OCI-LY7 (cell line): Measurements from ENCODE around the gene LRP4. TPM values are rescaled to one million over a fixed set of nuclear protein-coding genes. Genes with fewer than 3 reads are reported as not detected.

Source experiments
- BruUV-seq: library from RNA; stranded (reverse); fragments of 400-500 nt; replicated peaks from 2 replicates; lab custom pipeline; 2021; lab: Mats Ljungman, UMichigan
- CTCF ChIA-PET: fragments of 300-600 bp; sonication (Branson Sonifier 250); formaldehyde crosslinking; loops from one replicate; lab custom pipeline; 2022; ENCODE audit warnings: antibody characterized with exemption; ENCODE audit not compliant: unreplicated experiment; lab: Charles Lee
- POLR2A ChIA-PET: fragments of 300-600 bp; sonication (Branson Sonifier 250); formaldehyde crosslinking; loops from one replicate; lab custom pipeline; 2022; ENCODE audit warnings: antibody characterized with exemption; lab: Charles Lee
- DNase-seq: peaks from one replicate; pipeline ENCODE4 v3.0.0-alpha.2; 2015; ENCODE audit warnings: low spot score
- H2AFZ ChIP-seq: fragments of 200-600 bp; sonication (generic), shearing (Covaris generic); 2 replicates; pipeline ENCODE4 v1.6.1; 2014; ENCODE audit warnings: mild to moderate bottlenecking, antibody characterized with exemption, low read length, moderate library complexity
- H3K27ac ChIP-seq: fragments of 200-600 bp; sonication (generic); 2 replicates; pipeline ENCODE4 v1.5.1; 2014; ENCODE audit warnings: mixed run types, low read depth, mild to moderate bottlenecking, moderate library complexity, low read length, inconsistent platforms; ENCODE audit not compliant: poor library complexity, severe bottlenecking
- H3K36me3 ChIP-seq: fragments of 200-600 bp; sonication (generic); 2 replicates; pipeline ENCODE4 v1.6.1; 2014; ENCODE audit warnings: mild to moderate bottlenecking, antibody characterized with exemption, low read length, moderate library complexity, mixed read lengths; ENCODE audit not compliant: insufficient read depth
- H3K4me1 ChIP-seq: fragments of 200-600 bp; sonication (generic); 2 replicates; pipeline ENCODE4 v1.5.1; 2014; ENCODE audit warnings: mild to moderate bottlenecking, low read length; ENCODE audit not compliant: insufficient read depth, poor library complexity, severe bottlenecking
- H3K4me2 ChIP-seq: fragments of 200-600 bp; sonication (generic); 2 replicates; pipeline ENCODE4 v1.6.1; 2014; ENCODE audit warnings: mild to moderate bottlenecking, low read length
- H3K4me3 ChIP-seq: fragments of 200-600 bp; sonication (generic); 2 replicates; pipeline ENCODE4 v1.5.1; 2014; ENCODE audit warnings: mild to moderate bottlenecking, low read depth, low read length; ENCODE audit not compliant: poor library complexity, severe bottlenecking
- H3K79me2 ChIP-seq: fragments of 200-600 bp; sonication (generic); 2 replicates; pipeline ENCODE4 v1.6.1; 2016; ENCODE audit warnings: low read depth, mild to moderate bottlenecking, low read length, moderate library complexity, mixed read lengths; ENCODE audit not compliant: insufficient read depth
- H3K9me2 ChIP-seq: fragments of 200-600 bp; sonication (generic); 2 replicates; pipeline ENCODE4 v1.6.1; 2016; ENCODE audit warnings: mild to moderate bottlenecking, low read length, mixed read lengths; ENCODE audit not compliant: insufficient read depth
- H3K9me3 ChIP-seq: fragments of 200-600 bp; sonication (generic); 2 replicates; pipeline ENCODE4 v1.6.1; 2014; ENCODE audit warnings: mild to moderate bottlenecking, mixed run types, low read length, mixed read lengths
- H4K20me1 ChIP-seq: fragments of 200-600 bp; sonication (generic); 2 replicates; pipeline ENCODE4 v1.6.1; 2014; ENCODE audit warnings: mild to moderate bottlenecking, antibody characterized with exemption, low read length, moderate library complexity, mixed read lengths; ENCODE audit not compliant: insufficient read depth
- EZH2phosphoT487 ChIP-seq: fragments of 200-600 bp; sonication (generic); IDR thresholded peaks from 2 replicates; pipeline ENCODE4 v1.6.1; 2018; ENCODE audit warnings: low read depth, borderline replicate concordance, mild to moderate bottlenecking, mixed run types, antibody characterized with exemption, low read length, moderate library complexity, mixed read lengths
- intact Hi-C: fragments of 100-400 bp; cut with micrococcal nuclease; formaldehyde crosslinking; loops from one replicate; pipeline ENCODE4 v1.10.0; 2022; ENCODE audit not compliant: unreplicated experiment
- total RNA-seq, 2 experiments: library from RNA; depleted of rRNA in 1 of 2; stranded (reverse); fragments of >200 nt in 1 of 2; shearing (Covaris generic) in 1 of 2; gene quantifications; 2 replicates each; pipeline ENCODE4 v1.2.3, GENCODE V29; 2014 to 2022
- TF ChIP-seq, protein P1 (sequence below): fragments of 200-600 bp; sonication (generic); conservative IDR thresholded peaks from 2 replicates; pipeline ENCODE4 v1.5.1; 2014; ENCODE audit warnings: mild to moderate bottlenecking, antibody characterized with exemption, low read length, moderate library complexity, mixed read lengths

LRP4 gene
- total RNA-seq, 2 experiments from 2014 or later, result 19.8 to 28.5 TPM

DNA sequence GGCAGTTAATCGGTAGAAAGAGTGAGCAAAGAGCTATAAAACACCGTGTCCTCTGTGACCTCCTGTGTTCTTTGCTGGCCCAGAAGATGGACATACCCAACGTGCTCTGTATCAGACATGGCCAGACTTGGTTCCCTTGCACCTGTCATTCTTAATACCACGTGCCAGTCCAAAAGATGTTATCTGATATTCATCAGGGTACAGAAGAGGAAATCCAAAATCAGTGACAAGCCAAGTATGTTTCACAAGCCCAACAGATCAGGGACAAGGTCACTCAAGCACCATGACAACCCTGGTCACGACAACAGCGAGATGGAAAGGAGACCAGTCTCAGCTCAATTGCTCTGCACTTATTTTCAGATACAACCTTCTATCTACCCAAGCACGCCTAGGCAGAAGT lies 3.4 kb downstream of the LRP4 start:
- H3K4me2 ChIP-seq, result peak overlapping the region; percentile 25; the same call in 1 of the 2 replicates
- no peak for DNase-seq
- H3K36me3 ChIP-seq, result peaks cover 6% of the 10 kb centered on the region
- H4K20me1 ChIP-seq, result 0 out of 2 replicates have a peak, but pooled peaks cover 6% of the 10 kb centered on the region
- CTCF ChIA-PET, result no interaction called here
- H3K4me3 ChIP-seq, result no peak overlapping the region
- peaks cover 62% of the 10 kb centered on the region for H3K4me1 ChIP-seq
- H2AFZ ChIP-seq, result no peak overlapping the region
- intact Hi-C loops, result loop anchor here (5.0 kb wide), 1 partner anchor 87 kb away; no protein-coding TSS in a partner anchor
- POLR2A ChIA-PET, result interaction anchor here (0.7 to 0.9 kb wide), 2 partner anchors 227 to 238 kb away, joined by 3 to 5 read pairs; no protein-coding TSS in a partner anchor
- H3K9me3 ChIP-seq, result no peaks in the 10 kb centered on the region
- H3K27ac ChIP-seq, result no peak overlapping the region
- no peaks in the 10 kb centered on the region for H3K9me2 ChIP-seq
- H3K79me2 ChIP-seq, result peaks cover 45% of the 10 kb centered on the region; the same call in 1 of the 2 replicates
- no TSS peak for BruUV-seq
- TF ChIP-seq EZH2phosphoT487, result no peak
- TF ChIP-seq, protein P1, sequence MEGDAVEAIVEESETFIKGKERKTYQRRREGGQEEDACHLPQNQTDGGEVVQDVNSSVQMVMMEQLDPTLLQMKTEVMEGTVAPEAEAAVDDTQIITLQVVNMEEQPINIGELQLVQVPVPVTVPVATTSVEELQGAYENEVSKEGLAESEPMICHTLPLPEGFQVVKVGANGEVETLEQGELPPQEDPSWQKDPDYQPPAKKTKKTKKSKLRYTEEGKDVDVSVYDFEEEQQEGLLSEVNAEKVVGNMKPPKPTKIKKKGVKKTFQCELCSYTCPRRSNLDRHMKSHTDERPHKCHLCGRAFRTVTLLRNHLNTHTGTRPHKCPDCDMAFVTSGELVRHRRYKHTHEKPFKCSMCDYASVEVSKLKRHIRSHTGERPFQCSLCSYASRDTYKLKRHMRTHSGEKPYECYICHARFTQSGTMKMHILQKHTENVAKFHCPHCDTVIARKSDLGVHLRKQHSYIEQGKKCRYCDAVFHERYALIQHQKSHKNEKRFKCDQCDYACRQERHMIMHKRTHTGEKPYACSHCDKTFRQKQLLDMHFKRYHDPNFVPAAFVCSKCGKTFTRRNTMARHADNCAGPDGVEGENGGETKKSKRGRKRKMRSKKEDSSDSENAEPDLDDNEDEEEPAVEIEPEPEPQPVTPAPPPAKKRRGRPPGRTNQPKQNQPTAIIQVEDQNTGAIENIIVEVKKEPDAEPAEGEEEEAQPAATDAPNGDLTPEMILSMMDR, result no peak

DNA sequence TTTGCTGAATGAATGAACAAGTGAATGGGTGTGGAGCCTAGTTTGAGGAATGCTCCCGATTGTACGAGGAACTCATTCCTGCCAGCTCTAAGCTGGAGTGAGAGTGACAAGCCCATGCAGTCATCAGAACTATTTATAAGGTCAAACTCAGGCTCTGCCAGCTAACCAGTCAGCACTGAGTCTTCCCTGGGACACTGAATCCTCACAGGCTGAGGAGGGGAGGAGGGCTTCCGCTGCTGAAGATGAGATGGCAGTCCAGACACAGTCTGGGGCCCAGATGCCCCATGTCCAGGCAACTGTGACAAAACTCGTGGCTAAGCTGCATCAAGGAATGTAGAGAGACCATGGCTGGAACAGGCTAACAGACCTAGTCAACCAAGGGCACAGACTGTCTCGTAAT lies 4.0 kb downstream of the LRP4 start:
- no peak for DNase-seq
- POLR2A ChIA-PET, result interaction anchor here (0.7 to 0.9 kb wide), 2 partner anchors 228 to 238 kb away, joined by 3 to 5 read pairs; no protein-coding TSS in a partner anchor

More for the DNA sequence above, 4.0 kb downstream of the LRP4 start:
- Histone ChIP-seq H3K4me3 (no peak overlapping the region), H3K9me3 (no peaks in the 10 kb centered on the region), H3K4me2 (peak overlapping the region; percentile 25), H3K9me2 (no peaks in the 10 kb centered on the region), H3K79me2 (peaks cover 48% of the 10 kb centered on the region; the same call in 1 of the 2 replicates), H3K27ac (no peak overlapping the region), H4K20me1 (0 out of 2 replicates have a peak, but pooled peaks cover 6% of the 10 kb centered on the region), H3K36me3 (peaks cover 6% of the 10 kb centered on the region), H2AFZ (no peak overlapping the region), H3K4me1 (peaks cover 57% of the 10 kb centered on the region)
- CTCF ChIA-PET, result interaction anchor here (0.6 kb wide), 1 partner anchor 248 kb away, joined by 3 read pairs; no protein-coding TSS in a partner anchor
- no peak for TF ChIP-seq EZH2phosphoT487
- TF ChIP-seq, protein P1, result no peak
- BruUV-seq, result no TSS peak
- intact Hi-C loops, result no loop called here
